SH-SY5Y (cell line): Measurements from ENCODE around the gene SORCS1.

ENCODE experiments used
- GATA2 ChIP-seq: IDR thresholded peaks from 2 replicates; pipeline ENCODE4 v1.6.1; 2011; ENCODE audit warnings: mild to moderate bottlenecking, low read depth, low read length
- GATA3 ChIP-seq: IDR thresholded peaks from 2 replicates; pipeline ENCODE4 v1.6.1; 2011; ENCODE audit warnings: low read depth, mild to moderate bottlenecking, low read length, moderate library complexity

The SORCS1 gene

DNA sequence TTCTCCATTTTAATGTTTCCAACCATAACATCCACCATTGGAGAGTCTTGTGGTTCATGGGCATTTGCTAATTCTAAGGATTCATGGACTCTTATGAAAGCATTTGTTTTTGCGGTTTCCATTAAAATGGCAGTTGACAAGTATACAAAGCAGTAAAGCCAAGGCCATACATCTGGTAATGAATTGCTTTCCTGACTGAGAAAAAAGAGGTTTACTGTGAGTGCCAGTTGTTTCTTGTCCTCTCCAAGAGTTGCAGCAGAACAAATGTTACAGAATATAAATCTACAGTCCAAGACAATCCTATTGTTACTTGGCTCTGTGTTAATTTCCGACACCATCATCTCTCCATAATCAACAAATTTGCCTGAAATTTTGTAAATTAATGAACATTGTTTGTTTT, 261.3 kb downstream of the SORCS1 start:
- no peak for TF ChIP-seq GATA3
- no peak for TF ChIP-seq GATA2

GRCh38 chr10:106900016-106900652, 264.4 kb downstream of the SORCS1 start:
- TF ChIP-seq GATA2 (no peak), GATA3 (no peak)

GRCh38 chr10:106898446-106898845, 266.1 kb downstream of the SORCS1 start:
- TF ChIP-seq GATA3 = no peak

GRCh38 chr10:106897719-106898118, 266.8 kb downstream of the SORCS1 start:
- TF ChIP-seq GATA3 (no peak), GATA2 (no peak)

DNA sequence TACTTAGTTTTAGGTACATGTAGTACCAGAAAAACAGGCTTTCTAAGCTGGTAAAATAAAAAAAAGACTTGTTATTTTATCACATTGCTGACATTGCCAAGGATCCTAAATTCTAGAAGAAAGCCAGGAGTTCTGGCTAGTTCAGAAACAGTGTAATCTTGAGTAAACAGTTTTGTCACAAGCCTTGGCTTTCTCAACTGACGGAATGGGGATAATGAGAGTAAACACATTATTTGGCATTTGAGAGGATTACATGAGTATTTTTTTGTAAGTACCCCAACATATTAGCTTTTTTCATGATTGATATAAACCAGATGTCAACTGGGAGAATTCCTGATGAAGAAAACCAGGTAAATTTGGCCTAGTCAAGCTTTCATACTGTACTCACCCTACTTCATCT, 269.8 kb downstream of the SORCS1 start:
- TF ChIP-seq GATA3 (no peak), GATA2 (no peak)

- TF ChIP-seq GATA2 (no peak), GATA3 (no peak)
These were observed 286.9 kb downstream of the SORCS1 start for GRCh38 chr10:106877574-106877973.

- no peak for TF ChIP-seq GATA2
- TF ChIP-seq GATA3 = no peak
These were observed 290.0 kb downstream of the SORCS1 start for GRCh38 chr10:106874604-106874889.

- TF ChIP-seq GATA3 = no peak
- no peak for TF ChIP-seq GATA2
These were observed 290.5 kb downstream of the SORCS1 start for GRCh38 chr10:106873770-106874603.

DNA sequence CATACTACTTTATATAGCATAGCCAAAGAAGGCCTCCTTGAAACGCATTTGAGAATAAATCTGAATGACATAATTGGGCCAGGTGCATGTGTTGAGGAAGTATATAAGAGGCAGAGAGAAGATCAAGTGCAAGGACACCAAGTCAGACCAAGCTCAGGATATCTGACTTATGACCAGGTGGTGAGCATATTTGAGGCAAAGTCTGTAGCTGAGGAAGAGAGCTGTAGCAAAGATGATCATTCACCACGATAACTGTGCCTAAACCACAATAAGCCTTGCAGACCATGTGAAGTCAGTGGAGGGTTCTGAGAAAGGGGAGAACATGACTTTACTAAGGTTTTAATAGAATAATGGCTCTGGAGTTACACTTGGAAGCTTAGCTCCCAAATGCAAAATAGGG, 292.3 kb downstream of the SORCS1 start:
- TF ChIP-seq GATA2 (no peak), GATA3 (no peak)

DNA sequence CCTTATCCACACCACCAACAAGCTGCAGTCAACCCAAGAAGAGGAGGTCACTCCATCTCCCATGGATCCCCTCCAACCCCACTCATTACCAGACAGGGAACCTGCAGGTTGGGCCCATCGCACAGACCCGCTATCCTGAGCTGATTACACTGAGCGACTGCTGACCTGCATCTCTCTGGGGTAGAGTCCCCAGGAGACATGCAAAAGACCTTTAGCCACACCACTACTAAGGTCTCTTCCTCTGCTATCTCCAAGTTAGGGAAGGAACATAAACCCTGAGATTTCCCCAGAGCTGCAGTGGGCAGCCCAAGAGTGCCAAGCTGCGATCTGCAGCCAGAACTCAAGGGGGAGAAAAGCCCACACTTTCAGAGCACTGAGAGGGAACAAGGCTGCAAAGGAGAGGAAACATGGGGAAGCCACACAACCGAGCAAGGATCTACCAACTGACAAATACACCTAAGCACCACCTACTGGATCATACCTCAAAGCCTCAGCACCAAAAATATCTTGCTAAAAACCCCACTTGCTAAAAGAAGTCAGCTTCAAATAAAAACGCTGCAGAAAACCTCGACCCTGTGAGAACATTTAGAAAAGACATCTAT, 298.2 kb downstream of the SORCS1 start:
- TF ChIP-seq GATA3 (no peak), GATA2 (no peak)

DNA sequence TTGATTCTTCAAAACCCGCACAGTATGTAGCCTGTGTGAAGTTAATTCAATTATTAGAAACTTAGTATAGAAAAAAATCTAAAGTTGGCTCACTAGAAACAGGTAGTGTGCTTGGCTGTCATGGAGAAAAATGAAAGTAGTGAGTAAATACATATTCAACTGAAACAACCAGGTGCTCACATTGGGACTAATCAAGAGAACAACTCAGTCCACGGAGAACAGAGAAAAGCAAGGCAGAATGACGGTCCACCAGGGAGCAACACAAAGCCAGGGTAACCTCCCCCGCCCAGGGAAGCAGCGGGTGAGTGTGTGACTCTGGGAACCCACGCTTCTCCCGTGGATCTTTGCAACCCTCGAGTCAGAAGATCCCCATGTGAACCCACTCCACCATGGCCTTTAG, 300.5 kb downstream of the SORCS1 start:
- TF ChIP-seq GATA2 (no peak), GATA3 (no peak)

DNA sequence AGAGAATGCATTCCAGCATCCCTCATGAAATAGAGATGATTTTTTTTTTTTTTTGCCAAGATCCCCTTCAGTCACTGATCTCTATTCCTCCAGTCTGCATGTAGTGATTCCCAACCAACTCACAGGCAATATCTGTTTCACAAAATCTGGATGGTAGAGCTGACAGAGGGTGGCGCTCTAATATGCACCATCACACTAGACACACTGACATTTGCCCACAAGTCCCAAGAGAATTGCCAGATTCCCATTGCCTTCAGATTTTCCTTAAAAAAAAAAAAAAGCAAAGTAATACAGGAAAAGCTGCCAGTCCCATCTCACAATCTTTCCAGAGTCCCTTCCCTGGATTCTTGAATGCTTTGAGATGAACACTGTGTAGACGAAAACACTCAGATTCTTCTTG, 301.0 kb downstream of the SORCS1 start:
- no peak for TF ChIP-seq GATA2
- no peak for TF ChIP-seq GATA3

DNA sequence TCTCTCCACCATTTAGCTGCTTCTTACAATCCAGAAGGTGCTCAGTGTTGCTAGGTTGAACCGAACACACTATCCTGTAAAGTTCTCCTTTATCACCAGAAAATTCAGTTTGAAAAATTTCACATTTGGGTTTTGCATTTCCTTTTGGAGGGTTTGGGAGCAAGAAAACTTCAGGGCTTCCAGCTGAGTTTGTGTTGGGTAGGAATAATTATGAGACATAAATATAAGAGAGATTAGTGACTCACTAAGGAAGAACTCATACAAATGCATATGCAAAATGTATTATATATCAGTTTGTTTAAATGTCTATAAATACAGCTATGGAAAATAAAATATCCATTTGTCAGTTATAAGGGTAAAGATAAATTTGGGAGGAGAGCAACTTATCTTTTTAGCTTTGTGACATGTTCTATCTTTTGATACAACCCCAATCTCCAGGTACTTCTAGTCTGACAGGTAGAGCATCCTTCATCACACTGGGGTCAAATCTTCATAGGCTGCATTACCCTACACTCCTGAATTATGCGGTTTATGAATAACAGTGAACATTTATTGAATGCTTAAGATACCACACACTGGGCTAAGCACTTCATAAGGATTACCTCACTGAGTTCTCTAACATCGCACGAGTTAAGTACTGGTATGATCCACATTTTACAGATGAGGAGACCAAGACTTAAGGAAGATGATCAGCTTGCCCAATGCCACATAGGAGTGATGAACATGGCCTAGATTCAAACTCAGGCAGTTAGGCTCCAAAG, 304.4 kb downstream of the SORCS1 start:
- TF ChIP-seq GATA3 (no peak), GATA2 (no peak)

DNA sequence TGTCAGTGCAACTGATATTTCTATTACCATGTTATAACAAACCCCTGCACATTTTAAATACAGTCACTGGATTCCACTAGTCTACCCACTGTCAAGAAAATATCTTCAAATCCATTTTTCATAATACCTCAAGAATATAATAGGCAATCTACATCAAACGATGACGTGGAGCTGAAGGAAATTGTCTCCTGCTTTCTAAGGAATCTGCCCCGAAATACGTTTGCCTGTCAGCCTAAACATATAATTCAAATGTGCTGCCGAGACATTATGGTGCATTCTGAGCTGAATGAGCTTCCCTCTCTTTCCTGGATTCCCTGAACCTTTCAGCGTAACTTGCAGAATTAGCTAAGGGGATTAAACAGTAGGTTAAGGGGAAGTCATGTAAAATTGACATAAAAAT, 306.8 kb downstream of the SORCS1 start:
- no peak for TF ChIP-seq GATA3
- TF ChIP-seq GATA2 = no peak
